ENCODE results near the gene CLDN3.

The CLDN3 gene

DNA sequence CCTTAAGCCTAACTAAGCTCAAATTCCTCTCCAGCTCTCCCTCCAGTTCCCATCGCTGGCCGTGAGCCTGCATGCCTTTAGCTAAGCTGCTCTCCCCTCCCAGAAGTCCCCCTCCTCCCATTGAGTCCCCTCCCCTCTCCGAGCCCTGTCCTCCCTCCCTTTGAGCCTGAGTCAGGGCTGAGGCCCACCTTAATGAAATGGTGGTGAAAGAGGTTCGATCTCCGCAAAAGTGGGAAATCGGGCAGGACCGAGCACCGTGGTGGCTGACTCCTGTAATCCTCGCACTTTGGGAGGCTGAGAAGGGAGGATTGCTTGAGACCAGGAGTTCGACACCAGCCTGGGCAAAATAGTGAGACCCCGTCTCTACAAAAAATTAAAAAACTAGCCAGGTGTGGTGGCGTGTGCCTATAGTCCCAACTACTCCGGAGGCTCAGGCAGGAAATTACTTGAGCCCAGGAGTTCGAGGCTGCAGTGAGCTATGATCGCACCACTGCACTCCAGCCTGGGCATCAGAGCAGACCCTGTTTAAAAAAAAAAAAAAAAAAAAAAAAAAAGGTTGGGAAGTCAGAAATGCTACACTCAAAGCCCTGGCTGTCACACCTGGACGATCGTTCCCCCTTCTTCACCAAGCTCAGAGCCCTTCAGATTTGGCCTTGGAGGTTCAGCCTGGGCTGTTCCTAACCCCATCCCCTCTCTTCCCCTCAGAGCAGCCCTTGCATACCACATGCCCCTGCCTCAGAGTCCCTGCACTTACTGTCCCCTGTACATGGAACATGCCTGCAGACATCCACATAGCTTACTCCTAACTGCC lies 995 bp upstream of the CLDN3 start:
- DNase-seq = no peak

DNA sequence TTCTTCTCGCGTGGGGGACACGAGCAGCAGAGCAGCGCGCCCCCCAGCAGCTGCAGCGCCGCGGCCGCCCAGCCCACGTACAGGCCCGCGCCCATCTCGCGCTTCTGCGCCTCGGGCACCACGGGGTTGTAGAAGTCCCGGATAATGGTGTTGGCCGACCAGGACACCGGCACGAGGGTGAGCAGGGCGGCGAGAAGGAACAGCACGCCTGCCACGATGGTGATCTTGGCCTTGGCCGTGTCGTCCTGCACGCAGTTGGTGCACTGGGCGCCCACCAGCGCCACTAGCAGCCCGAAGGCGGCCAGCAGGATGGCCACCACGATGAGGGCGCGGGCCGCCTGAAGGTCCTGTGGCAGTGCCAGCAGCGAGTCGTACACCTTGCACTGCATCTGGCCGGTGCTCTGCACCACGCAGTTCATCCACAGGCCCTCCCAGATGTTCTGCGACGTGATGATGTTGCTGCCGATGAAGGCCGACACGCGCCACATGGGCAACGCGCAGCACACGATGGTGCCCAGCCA lies 529 bp downstream of the CLDN3 start:
- DNase-seq = no peak

DNA sequence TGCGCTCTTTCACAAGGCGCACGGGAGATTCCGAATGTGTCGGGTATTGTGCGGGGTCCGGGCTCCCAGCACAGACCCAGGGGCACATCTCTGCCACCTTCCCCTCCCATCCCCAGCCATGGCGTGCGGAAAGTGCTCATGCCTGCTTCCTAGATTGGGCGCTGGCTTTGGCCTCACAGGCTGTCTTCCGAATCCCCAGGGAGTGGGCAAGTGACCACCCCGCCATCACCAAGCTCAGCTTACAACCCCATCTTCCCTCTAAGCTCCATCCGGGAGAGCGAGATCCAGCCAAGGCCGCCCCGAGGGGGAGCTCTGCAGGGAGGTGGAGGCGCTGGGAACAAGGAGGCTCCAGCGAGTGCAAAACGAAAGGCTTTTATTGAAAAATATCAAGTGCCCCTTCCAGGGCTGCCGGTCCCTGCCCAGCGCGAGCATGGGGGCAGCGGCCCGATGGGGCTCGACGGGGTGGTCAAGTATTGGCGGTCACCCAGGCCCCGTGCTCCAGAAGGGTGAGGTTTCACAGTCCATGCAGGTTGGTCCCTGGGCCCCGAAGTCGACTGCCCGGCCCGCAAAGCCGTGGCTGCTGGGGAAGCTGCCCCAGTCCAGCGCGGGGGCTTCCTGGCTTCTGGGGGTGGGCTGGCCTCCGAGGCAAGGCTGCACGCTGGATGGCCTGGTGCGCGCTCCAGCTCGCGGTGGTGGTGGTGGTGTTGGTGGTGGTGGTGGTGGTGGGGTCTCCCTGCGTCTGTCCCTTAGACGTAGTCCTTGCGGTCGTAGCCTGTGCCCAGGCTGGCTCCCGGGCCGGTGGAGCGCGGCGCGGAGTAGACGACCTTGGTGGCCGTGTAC lies 1.2 kb downstream of the CLDN3 start:
- no peak for DNase-seq

DNA sequence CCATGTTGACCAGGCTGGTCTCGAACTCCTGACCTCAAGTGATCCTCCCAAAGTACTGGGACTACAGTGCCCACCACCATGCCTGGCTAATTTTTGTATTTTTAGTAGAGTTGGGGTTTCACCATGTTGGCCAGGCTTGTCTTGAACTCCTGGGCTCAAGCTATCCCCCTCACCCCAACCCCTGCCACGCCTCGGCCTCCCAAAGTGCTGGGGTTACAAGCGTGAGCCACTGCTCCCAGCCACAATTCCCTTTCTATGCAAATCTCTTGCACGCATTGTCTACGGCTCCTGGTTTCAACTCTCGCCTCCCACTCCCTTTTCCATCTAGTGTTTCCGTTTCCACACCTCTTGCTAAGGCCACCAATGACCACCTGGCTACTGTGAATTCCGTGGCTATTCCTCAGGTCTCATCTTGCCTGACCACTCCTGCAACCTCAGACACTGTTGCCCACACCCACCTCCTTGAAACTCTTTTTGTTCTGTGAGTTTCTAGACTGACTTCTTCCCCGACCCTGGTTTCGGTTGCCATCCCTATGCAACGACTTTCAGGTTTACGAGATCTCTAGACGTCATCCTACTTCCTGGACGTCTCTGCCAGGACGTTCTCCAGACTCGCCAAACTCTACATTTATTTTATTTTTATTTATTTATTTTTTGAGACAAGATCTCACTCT lies 3.4 kb downstream of the CLDN3 start:
- DNase-seq = no peak

DNA sequence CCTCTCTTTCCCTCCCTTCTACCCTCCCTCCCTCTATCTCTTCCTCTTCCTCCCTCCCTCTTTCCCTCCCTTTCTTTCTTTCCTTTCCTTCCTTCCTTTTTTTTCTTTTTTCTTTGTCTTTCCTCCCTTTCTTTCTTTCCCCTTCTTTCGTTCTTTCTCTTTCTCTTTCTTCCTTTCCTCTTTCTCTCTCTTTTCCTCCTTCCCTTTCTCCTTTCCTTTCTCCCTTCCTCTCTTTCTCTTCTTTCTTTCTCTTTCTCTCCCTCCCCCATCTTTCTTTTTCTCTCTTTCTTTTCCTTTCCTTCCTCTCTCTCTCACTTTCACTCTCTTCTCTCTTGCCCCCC lies 7.4 kb downstream of the CLDN3 start:
- DNase-seq = no peak

DNA sequence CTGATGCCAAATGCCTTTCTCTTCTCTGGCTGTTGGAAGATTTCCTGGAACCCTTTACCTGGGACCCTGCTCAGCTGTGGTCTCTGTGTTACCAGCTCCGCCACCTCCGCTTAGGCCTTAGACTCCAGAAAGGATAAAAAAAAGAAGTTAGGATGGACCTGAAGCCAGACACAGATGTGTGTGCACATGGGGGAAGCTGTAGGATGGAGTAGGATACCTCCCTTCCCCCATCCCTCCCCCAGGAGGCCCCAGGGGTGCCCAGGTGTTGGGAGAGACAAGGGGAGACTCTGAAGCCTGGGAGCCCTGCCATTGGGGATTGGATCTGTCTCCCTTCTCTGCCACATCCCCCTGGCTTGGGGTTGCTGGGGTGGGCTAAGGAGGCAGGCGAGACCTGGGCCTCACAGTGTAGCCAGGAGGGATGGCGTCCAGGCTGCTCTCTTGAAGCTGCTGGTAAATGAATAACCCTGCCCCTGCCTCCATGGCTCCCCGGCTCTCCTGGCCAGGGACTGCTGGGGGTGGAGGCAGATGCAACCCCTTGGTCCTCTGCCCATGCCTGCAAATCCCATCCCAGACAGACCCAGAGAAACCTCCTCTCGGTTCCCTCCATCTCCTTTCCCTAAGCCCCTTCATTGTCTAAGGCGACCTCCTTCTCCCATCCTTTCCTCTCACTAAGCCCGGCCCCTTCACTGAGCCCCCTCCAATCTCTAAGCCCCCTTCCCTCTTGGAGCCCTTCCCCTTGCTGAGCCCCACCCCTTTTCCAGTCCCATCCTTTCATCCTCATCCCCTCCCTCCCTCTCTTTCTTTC lies 8.0 kb downstream of the CLDN3 start:
- DNase-seq = no peak

DNA sequence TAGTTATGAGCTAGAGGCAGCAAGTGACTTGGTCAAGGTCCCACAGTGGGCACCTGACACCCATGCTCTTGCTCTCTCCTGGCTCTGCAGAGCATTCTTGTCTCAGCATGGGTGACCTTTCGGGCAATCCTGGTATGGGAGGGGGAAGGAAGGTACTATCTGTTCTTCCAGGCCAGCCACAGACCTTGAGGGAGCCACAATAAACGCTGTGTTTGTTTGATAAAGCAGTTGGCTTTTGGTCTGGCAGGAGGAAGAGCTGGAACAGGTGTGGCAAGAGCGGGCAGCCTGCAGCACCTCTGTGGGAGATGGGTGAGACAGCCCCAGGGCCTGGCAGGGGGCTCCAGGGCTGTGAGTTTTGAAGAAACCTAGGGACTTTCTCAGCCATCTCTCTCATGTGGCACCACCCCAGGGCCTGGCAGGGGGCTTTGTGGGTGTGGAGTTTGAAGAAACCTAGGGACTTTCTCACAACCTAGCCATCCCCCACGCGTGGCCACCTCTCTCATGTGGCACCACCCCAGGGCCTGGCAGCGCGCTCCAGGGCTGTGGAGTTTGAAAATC lies 11.4 kb downstream of the CLDN3 start:
- no peak for DNase-seq

DNA sequence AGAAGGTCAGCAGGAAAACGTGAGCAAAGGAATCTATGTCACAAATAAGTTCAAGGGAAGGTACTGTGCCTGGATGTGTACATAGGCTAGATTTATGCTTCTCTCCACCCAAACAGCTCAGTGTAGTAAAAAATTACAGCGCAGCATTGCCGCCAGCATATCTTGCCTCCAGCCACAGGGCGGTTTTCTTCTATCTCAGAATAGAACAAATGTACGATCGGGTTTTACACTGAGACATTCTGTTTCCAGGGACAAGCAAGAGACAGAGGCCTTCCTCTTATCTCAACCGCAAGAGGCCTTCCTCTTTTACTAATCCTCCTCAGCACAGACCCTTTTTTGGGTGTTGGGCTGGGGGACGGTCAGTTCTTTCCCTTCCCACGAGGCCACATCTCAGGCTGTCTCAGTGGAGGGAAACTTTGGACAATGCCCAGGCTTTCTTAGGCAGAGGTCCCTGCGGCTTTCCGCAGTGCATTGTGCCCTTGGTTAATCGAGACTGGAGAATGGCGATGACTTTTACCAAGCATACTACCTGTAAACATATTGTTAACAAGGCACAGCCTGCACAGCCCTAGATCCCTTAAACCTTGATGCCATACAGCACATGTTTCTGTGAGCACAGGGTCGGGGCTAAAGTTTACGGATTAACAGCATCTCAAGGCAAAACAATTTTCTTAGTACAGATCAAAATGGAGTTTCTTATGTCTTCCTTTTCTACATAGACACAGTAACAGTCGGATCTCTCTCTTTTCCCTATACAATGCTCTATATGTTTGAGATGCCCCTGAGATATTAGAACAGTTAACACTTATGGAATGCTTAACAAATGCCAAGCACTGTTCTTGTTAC lies 19.9 kb downstream of the CLDN3 start:
- DNase-seq = no peak

DNA sequence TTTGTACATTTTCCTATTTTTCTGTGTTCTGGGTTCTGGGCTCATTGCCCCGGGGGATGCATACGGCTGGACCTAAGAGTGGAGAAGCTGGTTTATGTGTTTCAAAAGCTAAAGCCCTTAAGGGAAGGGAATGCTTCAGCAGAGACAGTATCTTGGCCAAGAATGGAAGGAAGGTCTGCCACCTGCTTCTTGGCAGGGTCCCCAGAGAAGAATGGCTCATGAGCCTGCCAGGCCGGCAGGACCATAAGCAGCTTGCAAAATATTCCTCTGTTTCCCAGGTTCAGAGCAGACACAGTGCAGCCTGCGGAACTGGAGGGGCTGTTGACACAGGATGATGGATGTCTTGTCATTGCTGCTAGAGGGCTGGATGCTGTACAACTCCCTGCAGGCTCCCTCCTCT lies 23.7 kb downstream of the CLDN3 start:
- no peak for DNase-seq

DNA sequence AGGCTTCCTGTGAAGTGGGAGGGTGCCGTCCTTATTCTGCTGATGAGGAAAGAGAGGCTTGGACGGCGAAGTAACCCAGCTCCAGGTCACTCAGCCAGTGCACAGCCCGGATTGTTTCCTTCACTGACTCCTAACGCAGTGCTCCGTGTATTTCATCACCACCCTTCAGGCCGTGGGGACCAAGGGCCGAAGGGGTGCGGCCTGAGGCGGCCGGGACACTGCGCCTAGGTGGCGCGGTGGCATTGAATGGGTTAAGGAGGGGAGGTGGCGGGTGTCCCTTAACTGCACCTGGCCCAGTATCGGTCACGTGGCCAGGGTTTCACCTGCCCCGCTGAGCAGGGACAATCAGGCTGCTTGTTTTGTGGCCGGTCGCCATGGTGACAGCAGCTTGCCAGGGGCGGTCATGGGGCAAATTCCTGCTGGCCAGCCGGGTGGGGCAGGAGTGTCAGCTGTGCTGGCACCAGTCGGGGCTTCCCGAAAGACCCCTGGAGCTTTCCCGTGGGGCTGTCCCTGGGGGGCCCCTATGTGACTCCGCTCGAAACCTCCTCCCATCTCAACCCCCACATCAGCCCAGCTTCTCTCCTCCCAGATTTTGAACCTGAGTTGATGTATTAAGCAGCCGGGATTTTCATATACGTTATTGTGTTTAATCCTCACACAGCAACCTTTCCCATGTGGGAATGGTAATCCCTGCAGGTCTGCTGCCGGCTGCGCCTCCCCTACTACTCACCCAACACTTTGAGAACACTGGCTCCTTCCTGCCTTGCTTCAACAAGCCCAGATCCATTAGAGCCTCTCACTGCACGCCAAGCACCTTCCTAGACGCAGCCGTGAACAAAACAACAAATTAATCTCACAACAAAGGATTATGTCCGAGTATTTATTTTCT lies 27.1 kb downstream of the CLDN3 start:
- DNase-seq = no peak

DNA sequence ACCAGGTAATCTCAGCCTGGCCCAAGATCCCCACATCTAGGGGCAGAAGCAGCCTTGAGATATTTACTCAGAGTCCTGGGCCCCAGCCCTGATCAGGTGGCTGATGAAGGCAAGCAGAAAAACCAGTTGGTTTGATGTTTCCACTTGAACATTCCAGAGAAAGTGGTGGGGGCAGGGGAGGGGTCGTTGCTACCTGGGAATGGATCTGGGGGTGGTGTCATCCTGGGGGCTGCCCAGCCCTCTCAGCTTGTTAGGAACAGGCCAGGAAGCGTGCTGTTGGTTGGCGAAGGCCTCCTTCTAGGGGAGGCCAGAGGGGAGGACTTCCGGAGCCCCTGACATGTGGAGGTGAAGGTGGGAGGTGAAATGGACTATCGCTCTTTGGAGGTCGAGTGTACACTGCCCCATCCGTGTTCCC lies 27.7 kb downstream of the CLDN3 start:
- DNase-seq = no peak

DNA sequence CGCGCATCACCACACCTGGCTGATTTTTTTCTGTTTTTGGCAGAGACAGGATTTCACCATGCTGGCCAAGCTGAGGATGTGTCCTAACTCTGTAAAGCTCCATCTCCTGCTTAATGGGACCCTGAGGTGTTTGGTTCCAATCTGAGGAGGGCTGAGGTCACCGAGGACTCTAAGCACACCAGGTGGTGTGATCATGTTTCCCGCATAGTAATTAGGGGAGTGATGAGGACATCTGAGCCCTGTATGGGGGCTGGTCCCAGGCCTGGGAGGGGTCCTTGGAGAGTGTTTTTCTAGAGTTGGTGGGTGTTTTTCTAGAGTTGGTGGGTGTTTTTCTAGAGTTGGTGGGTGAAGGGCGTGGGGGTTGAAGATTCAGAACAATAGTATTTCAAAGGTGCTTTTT lies 28.5 kb downstream of the CLDN3 start:
- no peak for DNase-seq

DNA sequence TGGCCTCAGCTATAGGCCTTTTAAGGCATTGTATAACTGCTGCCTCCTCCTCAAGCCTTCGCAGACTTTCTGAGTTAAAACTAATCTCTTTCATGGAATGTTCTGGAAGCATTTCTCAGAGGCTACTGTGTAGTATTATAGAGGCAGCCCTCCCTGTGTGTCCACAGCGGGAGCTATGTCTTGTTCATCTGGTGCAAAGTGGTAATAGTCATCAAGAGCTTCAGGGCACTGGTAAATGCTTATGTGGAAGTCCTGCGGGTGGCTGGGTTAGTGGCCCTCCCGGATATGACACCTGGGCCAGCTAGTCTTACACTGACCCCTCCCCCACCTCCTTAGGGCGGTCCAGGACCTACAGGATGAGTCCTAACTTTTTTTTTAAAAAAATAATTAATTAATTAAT lies 29.3 kb downstream of the CLDN3 start:
- DNase-seq = no peak

DNA sequence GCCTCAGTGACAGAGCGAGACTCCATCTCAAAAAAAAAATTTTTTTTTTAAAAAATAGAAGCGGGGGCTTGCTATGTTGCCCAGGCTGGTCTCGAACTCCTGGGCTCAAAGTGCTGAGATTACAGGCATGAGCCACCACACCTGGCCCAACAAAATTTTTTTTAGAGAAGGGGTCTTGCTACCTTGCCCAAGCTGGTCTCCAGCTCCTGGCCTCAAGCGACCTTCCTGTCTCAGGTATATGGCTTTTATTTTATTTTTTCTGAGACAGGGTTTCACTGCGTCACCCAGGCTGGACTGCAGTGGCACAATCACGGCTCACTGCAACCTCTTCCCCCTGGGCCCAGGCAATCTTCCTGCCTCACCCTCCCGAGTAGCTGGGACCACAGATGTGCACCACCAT lies 29.9 kb downstream of the CLDN3 start:
- no peak for DNase-seq

DNA sequence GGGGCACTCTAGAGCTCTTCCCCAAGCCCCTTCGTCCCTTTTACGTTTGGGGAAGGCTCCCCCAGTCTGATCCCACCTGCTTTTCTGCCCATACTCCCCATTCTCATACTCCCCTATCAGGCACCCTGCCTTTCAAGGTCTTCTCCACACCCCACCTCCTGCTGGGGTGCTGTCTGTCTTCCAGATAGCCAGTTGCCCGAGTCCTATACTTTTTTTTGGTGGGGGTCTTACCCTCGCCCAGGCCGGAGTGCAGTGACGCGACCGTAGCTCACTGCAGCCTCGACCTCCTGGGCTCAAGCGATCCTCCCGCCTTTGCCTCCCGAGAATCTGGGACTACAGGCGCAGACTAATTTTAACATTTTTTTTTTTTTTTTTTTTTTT lies 30.7 kb downstream of the CLDN3 start:
- DNase-seq = no peak

DNA sequence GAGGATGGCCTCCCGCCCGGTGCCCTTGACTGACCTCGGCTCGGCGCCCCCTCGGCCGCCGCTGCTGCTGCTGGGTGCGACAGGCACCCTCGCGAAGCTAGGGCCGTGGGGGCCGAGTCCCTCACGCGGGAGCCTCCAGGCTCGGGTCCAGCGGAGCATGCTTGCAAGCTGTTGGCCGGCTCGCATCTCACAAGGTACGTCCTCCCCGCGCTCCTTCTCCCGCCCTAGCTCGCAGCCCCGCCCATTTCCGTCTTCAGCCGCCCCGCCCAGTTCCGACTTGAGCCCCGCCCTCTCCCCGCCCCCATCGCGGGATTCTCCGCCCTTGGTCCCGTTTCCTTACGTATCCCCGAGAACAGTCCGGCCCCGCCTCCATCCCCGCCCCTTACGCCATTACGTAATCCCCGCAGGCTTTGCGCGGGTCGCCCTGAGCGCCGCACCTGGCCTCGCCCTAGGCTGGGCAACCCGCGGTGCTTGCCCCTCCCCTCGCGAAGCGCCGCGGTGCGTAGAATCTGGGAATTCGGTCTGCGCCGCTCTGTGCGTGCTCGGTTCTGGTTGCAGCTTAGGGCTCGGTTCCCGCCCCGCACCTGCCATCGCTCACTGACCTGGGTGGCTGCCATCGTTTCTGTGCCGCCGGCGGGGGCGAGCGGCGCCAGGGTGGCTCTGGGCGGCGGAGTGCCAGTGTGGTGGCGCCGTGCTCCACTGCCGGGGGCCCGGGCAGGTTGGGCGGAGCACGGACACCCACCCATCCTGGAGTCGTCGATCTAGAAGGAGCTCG lies 31.3 kb downstream of the CLDN3 start, which contains the start of gene ABHD11:
Gene ABHD11 (minus strand): TSS at position 191 of the 775 bp plus-strand sequence. CDS start 32 bp downstream, at position 159.
- DNase-seq = peak; percentile 90

DNA sequence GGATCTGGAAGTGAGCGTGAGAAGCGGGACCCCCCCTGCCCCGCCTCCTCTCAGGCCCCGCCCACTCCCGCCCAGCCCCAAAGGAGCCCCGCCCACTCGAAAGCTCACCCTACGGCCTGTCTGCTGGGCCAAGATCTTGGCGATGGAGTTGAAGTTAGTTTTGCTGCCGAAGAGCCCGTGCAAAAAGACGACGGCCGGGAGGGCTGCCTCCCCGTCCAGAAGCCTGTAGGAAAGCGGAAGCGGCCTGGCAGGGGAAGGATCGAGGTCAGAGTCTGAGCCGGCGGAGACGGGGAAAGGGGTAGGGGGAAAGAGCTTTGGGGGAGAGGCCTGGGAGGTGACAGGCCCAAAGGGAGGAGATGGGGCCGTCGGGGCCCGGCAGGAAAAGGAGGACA lies 31.9 kb downstream of the CLDN3 start:
- peak; percentile 51 for DNase-seq

DNA sequence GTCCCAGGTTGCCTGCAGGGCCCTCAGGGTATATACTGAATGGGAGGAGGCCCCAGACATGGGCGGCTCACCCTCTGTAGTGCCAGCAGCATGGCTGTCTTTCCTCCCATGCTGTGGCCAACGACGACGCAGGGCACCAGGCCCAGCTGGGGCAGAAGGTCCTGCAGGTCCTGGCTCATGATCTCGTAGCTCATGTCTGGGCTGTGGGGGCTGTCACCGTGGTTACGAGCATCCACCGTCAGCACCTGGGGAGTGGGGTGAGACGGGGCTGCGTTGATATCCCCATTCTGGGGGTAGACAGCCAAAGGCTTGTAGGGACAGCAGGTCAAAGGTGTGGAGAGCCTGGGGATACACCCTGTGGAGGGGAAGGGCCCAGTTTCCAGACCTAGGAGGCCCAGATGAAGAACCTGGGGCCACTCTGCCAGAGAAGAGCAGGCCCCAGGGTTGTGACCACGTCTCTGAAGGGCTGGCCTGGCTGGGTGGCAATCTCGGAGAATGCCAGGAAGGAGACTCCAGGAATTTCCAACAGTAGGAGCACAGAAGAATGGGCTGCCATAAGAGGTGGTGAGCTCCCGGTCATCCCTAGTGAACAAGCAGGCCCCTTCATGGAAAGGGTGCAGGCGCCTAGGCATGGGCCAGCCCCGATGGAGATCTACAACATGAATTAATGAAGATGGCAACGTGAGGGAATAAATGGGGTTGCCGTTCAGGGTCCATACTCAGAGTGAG lies 32.4 kb downstream of the CLDN3 start:
- no peak for DNase-seq

All from fibroblast of skin of back (primary cell).